Measurements from ENCODE around the gene SPAG9.
"Not testable (repeated sequence)": the region's sequence is repeated elsewhere in the genome, so short reads cannot be mapped to it uniquely, and the experiment has no call there.

Gene SPAG9

DNA sequence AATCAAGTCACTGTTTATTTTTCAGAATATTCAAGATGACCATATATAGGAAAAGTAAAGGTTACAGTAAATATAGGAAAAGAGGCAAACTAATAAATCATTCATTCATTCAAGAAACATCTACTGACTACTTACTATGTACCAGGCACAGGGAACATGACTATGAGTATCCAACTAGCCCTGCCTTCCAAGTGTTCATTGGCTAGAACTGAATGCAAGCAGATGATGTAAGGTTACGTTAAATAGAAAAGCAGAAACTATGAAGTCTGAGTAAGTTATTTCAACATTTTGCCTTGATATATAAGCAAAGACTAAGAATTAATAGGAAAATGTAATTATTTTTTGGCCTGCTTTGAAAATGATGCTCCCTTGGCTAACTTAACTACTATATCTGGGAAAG lies 36.7 kb downstream of the SPAG9 start:
- no peak for DNase-seq

DNA sequence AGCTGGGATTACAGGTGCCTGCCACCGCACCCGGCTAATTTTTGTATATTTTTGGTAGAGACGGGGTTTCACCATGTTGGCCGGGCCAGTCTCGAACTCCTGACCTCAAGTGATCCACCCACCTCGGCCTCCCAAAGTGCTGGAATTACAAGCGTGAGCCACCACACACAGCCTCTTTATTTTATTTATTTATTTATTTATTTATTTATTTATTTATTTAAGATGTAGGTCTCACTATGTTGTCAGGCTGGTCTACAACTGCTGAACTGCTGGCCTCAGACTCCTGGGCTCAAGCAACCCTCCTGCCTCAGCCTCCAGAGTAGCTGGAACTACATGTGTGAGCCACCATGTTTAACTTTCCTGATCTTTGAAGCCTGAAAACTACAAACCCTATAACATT lies 37.3 kb downstream of the SPAG9 start:
- not testable (repeated sequence) for DNase-seq

DNA sequence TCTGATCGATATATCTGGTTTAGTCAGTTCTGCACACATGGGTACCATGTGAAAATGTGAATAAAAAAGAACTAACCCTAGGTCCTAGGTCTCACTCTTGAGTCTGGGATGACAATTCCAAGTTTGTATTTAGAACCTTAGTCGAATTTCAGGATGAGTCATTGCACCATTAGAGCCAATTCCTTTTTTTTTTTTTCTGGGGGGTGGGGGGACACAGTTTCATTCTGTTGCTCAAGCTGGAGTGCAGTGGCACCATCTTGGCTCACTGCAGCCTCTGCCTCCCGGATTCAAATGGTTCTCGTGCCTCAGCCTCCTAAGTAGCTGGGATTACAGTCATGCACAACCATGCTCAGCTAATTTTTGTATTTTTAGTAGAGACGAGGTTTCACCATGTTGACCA lies 41.6 kb downstream of the SPAG9 start:
- no peak for DNase-seq

DNA sequence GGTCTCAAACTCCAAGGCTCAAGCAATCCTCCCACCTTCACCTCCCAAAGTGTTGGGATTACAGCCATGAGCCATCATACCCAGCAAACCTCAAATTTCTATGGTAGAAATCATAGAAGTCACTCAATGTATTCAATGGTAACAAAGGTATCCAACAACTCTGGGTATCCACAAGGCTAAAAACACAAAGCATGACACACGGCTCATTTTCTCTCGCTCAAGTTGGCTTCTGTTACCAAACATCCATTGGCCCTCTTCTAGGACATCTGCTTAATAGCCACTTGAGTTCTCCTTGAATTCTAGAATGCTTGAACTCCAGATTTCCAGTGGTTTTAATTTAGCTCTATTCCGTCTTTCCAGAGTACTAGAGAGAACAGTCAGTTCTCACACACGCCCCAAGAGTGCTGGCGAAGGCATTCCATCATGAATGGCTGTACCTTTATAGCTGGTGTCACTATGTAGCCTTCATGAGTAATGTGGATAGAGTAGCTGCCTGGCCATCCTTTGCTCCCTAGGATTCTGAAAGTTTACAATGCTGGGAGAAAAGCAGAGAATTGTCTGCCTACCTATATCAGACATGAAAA lies 42.6 kb downstream of the SPAG9 start:
- DNase-seq: no peak

DNA sequence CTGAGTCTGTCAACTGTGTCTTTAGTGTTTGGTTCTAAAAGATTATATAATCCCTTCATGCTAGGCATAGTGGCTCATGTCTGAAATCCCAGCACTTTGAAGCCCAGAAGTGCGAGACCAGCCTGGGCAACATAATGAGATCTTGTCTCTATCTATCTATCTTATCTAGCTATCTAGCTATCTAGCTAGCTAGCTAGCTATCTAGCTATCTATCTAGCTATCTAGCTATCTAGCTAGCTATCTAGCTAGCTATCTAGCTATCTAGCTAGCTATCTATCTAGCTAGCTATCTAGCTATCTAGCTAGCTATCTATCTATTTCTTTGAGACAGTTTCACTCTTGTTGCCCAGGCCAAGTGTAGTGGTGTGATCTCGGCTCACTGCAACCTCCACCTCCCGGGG lies 43.8 kb downstream of the SPAG9 start:
- no peak for DNase-seq

DNA sequence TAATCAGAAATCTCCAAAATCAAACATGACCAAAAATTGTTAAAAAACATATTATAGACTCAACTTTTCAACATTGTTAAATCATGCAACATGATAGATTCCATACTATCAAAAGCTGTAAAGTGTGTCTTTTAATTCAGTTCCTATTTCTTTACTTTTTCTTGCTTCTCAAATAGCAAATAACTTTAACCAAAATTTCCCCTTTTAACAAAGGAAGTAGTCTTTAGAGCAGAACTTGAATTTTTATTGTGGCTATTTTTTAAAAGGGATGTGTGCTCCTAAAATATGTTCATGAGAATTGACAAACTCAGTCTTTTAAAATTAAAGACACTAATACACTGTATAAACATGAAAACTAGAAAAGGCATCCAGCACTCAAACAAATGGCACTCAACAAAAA lies 49.1 kb downstream of the SPAG9 start:
- DNase-seq: no peak

DNA sequence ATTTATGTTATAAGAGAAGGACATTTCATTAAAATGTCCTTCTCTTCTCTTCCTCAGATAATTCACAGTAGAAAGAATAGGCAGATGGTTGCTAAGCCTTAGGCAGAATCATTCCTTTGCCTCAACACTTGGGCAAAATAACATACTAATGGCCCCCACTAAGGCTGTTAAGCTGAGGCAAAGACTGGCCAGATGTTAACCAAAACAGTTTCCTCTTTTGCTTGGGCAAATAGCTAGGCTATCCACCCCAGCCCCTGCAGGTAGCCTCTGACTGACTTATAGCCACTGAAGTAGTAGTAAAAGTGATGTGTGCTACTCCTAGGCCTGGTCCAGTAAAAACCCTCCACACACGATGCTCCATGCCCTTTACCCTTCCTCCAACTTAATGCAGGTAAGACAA lies 55.2 kb downstream of the SPAG9 start:
- DNase-seq: no peak

DNA sequence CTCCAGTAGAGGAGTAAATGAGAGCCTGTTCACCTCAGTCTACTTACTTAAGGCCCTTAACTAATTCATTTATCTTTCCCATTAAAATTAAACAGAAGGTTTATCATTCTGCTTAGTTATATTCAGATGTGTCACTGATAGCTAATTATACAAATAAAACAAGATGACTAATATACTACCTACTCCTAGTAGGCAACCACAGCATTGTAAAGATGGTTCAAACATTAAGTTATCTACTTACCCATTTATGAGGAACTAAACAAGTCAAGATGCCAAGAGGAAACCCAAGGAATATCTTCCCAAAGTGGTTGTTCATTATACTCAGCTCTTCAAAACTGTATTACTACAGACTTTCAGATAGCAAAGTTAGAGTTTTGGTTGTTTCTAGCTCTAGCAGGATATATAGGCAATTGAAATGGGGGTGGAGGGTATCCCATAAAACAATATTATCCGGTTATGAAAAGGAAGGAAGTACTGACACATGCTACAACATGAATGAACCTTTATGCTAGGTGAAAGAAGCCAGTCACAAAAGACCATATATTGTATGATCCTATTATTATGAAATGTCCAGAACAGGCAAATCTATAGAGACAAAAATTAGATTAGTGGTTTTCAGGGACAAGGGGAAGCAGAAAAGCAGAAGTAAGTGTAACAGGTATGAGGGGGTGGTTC lies 56.5 kb downstream of the SPAG9 start:
- DNase-seq: no peak

DNA sequence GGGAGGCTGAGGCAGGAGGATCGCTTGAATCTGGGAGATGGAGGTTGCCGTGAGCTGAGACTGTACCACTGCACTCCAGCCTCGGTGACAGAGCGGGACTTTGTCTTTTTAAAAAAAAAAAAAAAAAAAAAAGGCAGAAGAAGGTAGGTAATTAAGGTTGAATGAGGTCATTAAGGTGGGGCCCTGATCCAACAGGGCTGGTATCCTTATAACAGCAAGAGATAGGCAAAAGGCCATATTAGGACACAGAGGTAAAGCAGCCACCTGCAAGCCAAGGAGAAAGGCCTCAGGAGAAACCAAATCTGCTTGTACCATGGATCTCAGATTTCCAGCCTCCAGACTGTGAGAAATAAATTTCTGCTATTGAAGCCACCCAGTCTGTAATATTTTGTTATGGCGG lies 60.3 kb downstream of the SPAG9 start:
- DNase-seq: no peak

DNA sequence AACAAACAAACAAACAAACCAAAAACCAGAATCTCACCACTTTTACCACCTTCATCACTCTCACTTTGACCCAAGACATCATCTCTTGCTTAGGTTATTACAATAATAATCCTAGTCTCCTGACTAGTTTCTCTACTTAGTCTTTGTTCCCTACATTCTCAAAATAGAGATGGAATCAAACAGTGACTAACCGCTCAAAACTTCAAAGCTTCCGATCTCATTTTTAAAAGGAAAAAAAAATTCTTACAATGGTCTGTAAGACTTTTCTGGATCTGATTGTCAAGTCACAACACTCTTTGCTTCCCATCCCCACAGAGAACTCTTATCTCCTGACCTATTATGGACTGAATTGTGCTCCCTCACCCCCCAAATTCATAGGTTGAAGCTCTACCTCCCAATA lies 60.9 kb downstream of the SPAG9 start:
- no peak for DNase-seq

DNA sequence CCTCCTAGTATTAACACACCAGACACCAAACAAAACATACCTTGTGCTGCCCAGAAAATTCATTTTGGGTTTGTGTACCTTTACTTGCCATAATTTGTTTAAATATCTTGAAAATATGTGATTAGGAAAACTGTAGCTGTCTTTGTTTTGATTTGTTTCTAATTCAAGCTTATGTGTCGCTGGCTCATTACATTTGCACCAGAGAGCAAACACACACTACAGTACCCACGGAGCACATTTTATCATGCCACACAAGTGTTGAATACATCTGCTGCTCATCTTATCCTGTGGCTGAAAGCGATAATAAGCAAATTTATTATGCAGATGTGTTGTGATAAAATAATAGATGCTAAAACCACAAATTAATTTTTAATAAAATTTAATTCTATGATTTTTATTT lies 63.1 kb downstream of the SPAG9 start:
- no peak for DNase-seq

DNA sequence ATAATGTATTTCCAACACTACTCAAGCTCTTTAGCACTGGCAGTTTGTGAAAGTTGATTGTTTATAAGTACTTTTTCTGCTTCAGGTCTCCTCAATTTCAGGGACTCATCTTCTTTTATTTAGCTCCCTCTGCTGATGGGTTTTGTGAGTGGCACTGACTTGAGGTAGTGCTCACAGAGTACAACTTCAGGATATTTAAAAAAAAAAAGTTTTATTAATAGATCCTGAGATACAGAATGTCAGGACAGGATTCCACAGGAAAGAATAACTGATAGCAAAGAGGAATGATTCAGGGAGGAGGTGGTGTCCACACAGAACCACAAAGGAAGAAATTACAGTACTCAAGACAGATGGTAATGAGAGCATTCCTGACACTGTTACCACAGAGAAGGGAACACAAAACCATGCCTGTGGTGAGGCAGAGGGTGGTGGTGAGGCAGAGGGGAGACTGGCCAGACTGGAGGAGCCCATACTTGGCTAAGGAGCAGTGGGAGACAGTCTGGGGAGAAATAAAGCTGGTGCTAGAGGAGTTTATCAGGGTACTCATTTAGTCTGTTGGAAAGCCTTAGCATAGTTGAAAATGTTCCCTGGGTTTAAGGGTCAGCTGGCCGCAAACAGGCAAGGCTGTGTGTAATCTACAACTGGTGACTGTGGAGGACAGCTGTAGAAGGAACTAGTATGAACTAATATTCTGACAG lies 63.7 kb downstream of the SPAG9 start:
- no peak for DNase-seq

DNA sequence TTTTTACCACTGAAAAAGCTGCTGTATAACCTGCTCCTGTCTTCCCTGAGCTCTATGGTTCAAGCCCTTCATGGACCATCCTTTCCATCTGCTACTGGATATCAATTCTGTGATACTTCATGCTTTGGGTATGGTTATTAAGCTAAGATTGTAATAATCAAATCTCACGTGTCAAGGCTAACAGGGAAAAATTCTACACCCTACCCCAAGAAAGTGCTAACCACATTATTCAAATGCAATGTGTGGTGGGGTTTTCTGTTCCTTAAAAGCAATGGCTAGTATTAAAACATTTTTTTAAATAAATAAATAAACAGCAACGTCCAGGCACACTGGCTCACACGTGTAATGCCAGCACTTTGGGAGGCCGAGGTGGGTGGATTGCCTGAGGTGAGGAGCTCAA lies 65.9 kb downstream of the SPAG9 start:
- no peak for DNase-seq

DNA sequence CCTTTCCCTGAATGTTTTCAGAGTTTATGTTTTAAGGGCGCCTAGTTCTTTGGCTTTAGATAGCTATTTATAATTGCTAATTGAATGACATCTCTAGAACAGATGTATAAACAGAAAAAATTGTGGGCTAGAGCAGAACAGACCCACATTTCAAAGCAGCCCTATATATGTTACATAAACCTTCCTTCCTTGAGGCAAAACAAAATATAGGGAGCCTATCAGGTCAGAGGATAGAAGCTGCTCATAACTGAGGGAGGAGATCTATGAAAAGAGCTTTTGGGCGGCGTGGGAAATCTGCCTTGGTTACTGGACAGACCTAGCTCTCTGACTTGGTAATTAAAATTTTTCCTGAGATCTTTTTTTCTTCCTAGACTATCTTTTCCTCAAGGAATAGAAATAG lies 68.4 kb downstream of the SPAG9 start:
- no peak for DNase-seq

DNA sequence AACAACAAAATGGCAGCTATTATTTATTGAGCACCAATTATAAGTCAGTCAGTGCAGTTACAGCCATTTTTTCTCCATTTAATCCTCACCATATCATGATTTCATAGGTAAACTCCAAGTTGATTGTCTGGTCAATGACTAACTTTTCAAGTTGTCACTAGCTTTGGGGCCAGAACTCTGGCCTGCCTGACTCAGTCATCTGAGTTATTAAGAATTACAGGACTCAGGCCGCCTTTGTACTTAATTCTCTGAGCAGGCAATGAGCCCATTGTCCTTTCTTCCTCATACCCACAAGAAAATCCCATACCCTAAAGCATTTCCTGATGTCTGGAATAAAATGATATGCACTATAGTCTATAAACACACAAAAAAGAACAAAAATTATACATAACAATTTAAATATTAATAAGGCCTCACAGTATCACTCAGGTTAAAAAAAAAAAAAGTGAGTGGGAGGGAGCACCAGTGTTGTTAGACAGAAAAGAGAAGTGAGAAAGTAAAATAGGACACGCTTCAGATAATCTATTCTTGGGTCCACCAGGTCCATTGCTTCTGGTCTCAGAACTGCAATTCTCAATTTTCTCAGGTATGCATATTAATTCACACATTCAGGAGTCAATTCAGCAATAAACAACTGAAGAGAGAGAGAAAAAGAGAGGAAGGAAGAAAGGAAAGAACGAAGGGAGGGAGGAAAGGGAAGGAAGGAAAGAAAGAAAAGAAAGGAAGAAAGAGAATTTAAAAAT lies 70.2 kb downstream of the SPAG9 start:
- DNase-seq: no peak

DNA sequence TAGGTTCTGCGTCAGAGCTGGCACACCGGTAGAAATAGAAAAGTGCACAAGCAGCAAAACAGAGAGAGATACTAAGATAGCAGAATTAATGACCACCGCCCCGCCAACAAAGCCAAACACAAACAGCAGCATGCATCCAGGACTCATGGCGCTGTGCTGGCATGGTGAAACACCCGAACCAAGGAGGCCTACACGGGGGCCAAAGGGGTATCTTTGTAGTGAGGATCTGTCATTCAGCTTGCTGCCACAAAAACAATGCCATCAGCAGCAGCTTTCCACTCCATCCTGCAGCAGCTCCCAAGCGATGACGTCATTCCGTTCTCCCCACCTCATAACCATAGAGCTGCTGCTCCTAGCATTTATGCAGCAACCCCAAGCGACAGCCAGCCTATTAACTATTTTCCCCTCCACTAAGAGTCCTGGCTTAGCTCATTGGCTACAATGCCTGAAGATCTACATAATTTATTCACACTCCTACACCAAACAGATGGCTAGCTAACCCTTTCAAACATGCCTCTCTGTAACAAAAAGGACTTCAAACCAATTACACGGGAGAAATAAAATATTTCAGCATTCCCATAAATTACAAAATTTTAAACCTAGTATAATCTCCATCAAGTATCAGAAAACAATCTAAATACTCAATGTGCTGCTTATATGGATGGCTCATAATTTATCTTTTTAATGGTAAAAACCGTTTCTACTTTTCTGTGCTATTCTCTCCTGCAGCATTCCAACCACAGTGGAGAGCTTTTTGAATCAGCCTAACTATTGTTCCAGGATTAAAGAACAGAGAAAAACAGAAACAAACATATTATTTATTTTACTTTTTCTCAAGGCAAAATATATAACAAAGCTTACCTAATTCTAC lies 73.9 kb downstream of the SPAG9 start:
- no peak for DNase-seq

DNA sequence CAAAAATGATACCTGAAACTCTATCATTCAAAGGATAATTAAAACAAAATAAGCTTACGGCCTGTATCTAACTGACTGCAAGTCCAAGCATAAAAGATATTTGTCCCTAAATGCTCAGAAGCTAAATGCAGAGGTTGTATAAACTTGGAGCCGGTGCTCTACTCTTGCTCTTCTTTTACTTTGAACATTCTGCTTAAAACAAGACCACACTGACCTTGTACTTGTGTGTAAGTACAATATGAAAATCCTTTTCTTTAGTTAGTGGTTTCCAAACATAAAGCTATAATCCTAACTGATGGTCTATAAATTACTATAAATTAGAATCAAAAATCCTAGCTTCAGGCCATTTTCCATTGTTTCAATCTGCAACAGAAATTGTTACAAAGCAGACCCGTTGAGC lies 74.6 kb downstream of the SPAG9 start:
- no peak for DNase-seq

DNA sequence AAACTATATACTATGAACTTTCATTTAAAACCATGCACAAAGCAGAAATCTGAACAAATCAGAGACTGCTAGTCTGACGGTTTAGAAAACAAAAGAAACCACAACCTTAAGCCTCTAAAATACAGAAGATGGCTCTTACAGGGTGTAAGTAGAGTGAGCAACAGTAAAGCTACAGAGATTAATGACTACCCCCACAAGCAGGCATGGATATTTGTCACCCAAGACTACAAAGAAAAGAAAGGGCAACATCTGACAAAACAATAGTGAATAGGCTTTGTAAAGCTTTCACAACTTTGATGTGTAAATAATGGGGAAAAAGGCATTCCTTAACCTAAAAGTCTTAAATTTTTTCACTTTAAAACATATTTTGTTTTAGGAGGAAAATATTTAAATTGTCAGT lies 75.0 kb downstream of the SPAG9 start:
- DNase-seq: no peak

DNA sequence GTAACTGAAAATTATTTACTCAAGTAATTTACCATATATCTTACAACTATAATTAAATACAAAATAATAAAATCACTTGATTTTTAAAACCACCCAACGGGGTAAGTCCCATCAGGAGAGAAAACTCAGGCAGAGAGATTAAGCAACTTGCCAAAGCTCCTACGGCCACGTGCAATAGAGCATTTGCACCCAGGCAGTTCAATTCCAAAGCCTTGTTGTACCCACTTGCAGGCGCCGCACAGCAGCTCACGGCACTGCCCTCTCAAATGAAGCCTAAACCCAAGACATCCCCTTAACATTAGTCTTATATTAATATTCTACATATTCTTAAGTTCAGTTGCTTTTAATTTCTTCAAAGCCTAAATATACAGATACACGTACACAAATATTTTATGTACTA lies 75.7 kb downstream of the SPAG9 start:
- no peak for DNase-seq

DNA sequence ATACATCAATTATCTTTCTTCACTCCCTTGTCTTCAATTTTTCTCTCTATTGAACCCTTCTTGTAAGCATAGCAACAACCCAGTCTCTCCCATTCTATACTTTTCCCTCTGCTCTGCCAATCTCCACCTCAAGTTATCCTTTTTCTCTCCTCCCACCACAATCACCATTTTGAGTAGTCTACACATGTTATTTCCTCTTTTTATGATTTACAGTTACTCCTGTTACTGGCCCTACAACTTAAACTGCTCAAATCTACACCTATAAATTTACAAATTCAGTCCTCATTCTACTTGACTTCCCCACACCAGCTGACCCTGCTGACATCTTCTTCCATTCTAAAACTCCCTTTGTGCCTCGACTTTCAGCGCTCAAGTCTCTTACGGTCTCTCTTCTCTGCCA lies 84.6 kb downstream of the SPAG9 start:
- no peak for DNase-seq

DNA sequence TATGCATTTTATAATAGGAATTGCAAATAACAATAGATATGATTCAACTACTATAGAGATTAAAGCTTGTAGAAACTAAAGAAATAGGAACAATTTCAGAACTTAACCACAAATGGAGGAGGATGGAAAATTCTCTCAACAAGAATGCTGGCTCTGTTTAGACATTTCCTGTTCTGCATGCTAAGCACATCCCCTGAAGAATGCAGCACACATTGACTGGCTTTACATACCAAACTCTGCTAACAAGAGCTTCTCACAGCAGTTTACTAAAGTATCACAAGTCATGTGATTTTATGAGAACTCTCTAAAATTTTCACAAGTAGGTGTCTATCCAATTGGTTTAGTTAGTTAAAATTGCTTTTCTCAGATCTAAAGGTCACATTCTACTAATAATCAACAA lies 85.2 kb downstream of the SPAG9 start:
- no peak for DNase-seq

DNA sequence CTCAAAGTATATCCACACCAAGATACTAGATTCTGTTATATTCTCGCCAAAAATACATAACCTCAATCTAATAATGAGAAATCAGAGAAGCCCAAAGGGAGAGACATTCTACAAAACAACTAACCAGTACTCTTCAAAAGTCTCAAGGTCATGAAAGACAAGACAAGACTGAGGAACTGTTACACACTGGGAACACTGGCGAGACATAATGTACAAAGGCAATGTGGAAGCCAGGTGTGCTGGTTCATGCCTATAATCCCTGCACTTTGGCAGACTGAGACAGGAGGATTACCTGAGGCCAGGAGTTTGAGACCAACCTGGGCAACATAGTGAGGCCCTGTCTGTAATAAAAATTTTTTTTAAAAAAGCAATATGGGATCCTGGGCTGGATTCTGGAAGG lies 85.9 kb downstream of the SPAG9 start:
- DNase-seq: no peak

DNA sequence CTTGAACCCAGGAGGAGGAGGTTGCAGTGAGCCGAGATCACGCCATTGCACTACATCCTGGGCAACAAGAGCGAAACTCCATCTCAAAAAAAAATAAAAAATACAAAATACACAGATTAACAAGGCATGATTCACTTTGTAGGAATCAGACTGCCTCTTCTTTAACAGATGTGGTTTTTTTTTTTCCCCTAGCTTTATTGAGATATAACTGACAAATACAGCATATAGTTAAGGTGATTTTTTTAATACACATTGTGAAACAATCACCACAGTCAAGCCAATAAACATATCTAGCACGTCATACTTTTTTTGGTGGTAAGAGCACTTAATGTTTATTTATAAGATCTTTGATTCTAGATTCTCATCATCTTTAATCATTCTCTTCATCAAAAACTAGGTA lies 87.8 kb downstream of the SPAG9 start:
- DNase-seq: no peak
